NAMALWA (cell line): ENCODE measurements around the gene PEPD.
"Not testable (repeated sequence)": the region's sequence is repeated elsewhere in the genome, so short reads cannot be mapped to it uniquely, and the experiment has no call there.

ENCODE experiments used
- DNase-seq: peaks from one replicate; pipeline ENCODE4 v3.0.0-alpha.2; 2015; ENCODE audit warnings: low spot score

Gene PEPD

DNA sequence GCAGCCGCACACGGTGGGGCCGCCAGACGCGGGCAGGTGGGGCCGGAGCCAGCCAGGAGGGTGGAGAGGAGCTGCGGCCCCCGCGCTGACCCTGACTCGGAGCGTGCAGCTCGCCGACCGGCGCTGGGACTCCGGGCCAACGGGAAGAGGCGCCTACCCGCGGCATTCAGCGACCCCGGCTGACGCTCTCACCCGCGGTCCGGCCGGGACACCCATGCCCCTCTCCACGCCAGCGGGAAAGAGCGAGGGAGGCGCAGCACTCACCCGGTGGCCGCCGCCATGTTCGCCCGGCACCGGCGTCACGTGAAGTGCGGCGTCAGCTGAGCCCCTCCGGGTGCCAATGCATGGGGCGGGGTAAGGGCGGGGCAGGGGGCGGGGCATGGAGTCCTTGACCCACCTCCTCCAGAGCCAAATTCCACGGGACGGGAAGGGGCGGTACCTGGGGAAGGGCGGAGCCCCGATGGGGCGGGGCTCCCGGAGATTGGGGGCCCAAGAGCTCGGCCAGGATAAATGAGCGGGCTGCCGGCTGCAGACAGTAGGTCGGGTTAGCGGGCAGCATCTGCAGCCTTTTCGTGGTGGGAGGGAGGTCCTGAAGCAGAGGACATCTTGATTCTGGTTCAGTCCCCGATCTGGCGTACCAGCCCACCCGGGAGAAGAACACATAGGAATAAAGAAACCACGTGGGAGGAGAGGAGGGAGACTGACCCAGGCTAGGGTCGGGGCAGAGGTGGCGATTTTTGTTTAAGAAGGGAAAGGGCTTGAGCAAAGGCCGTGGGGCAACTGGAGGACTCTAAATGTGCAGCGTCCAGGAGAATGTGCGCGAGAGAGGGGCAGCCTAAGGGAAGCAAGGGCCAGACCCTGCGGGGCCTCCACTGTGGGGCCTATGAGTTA lies at the start of gene PEPD:
Gene PEPD, minus strand, starts transcription at position 312 of the 891 bp plus-strand sequence. Its CDS starts 31 bp downstream, at position 281.
- peak; percentile 93 for DNase-seq

- no peak for DNase-seq
These were observed 48.2 kb upstream of the PEPD start for GRCh38 chr19:33569821-33570220.

- no peak for DNase-seq
These were observed 47.1 kb upstream of the PEPD start for GRCh38 chr19:33568706-33569105.

- DNase-seq: no peak
These were observed 43.3 kb upstream of the PEPD start for GRCh38 chr19:33564836-33565338.

DNA sequence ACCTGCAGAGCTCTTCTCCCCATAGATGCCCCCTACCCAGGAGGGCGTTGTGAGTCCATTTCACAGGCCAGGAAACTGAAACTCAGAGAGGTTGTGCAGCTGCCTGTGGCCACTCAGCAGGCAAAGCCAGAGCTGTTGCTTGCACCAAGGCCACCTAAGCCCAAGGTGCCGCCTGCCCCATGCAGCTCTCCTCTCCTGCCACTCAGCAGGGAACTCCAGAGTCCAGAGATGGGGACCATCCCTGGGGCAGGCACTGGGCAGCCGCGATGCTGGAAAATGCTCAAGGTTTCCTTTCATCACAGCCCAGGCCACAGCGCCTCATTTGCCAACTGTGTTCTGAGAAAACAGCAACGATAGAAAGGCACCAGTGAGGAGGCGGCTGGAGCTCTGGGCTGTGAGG lies 41.0 kb upstream of the PEPD start:
- DNase-seq: no peak

DNA sequence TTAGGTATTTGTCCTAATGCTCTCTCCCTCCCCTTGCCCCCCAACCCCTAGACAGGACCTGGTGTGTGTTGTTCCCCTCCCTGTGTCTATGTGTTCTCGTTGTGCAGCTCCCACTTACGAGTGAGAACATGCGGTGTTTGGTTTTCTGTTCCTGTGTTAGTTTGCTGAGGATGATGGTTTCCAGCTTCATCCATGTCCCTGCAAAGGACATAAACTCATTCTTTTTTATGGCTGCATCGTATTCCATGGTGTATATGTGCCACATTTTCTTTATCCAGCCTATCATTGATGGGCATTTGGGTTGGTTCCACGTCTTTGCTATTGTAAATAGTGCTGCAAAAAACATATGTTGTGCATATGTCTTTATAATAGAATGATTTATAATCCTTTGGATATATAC lies 40.1 kb upstream of the PEPD start:
- DNase-seq: not testable (repeated sequence)

GRCh38 chr19:33561261-33561660 lies 39.7 kb upstream of the PEPD start:
- no peak for DNase-seq

GRCh38 chr19:33559996-33560395 lies 38.4 kb upstream of the PEPD start:
- no peak for DNase-seq

DNA sequence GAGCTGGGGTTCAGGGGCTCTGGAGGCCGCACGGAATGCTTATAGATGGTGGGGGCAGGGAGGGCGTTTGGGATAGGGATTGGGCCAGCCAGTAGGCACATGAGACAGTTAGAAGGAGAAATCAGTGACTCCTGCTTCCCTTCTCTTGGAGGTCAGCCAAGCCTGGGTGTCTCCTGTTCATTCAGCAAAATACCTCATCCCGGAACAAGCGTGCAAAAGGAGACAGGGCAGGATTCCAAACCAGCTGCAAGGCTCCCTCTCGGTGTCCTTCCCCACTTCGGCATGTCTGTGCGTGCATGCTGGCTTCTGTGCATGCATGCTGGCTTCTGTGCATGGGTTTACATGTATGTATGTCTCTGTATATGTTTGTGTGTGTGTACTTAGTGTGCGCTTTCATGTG lies 37.3 kb upstream of the PEPD start:
- DNase-seq: no peak

DNA sequence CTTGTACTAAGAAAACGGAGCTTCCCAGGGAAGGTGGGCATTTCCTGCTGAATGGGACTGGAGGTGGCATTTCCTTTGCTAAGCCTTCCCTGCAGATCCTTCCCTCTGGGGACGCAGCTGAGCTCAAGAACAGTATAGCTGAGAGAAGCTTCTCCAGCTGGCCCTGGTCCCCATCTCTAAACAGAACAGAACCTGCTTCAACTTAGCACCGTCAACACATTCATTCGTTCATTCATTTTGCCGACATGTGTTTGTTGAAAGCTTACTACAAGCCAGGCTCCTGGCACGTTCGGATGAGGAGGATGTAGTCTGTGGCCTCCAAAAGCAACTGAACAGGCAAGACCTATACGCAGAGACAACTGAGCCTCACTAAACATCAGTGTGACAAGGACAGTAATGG lies 36.6 kb upstream of the PEPD start:
- DNase-seq: no peak

- DNase-seq: no peak
These were observed 36.1 kb upstream of the PEPD start for GRCh38 chr19:33557720-33558119.

DNA sequence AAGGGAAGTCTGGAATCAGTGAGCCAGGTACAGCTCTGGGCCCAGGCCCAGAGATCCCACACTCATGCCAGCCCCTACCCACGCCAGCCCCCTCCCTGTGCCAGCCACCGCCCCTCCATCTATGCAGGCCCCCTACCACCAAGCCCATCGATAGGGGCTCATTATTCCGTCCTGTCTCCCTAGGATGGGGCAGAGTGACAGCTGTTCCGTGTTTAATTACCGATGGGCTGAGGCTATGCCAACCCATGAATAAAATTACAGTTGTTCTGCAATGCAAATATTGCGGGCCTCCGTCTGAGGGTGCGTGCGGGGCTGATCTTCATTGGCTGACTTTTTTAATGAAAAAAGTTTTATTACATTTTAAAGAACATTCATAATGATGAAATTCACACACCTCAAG lies 35.6 kb upstream of the PEPD start:
- no peak for DNase-seq

- DNase-seq: no peak
These were observed 34.7 kb upstream of the PEPD start for GRCh38 chr19:33556261-33556660.

DNA sequence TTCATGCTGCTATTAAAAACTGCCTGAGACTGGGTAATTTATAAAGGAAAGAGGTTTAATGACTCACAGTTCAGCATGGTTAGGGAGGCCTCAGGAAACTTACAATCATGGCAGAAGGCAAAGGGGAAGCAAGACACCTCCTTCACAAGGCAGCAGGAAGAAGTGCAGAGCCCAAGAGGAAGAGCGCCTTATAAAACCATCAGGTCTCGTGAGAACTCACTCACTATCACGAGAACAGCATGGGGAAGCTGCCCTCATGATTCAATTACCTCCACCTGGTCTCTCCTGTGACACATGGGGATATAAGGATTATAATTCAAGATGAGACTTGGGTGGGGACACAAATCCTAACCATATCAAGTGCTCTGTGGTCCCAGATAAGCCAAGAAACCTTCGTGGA lies 34.1 kb upstream of the PEPD start:
- DNase-seq: peak; percentile 33

GRCh38 chr19:33554821-33555220 lies 33.2 kb upstream of the PEPD start:
- no peak for DNase-seq

DNA sequence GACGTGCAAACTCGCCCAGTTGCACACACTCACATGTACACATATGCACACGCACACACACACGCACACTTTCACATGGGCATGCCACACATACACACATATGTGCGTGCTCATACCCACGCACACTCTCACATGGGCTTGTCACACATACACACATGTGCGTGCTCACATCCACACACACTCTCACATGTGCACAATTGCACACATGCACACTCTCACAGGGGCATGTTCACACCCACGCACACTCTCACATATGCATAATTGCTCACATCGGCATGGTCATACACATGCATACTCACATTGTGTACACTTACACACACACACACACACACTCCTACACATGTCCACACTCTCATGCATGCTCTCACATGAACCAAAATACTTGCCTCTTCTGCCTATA lies 32.8 kb upstream of the PEPD start:
- no peak for DNase-seq

- no peak for DNase-seq
These were observed 32.1 kb upstream of the PEPD start for GRCh38 chr19:33553530-33554310.

DNA sequence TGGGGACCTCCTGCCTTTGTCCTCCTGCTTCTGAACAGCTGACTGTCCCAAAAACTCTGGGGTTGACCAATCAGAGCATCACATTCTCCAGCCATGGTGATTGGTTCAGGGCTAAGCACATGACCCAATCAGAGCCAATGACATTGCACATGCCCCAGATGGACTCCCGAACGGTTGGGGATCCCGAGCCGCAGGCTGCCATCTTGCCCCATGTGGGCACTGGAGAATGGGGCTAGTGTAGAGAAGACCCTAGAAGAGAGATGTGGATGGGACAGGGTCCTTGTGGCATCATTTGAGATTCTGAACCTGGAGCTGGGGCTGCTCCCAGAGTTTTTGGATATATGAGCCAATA lies 31.3 kb upstream of the PEPD start:
- no peak for DNase-seq

DNA sequence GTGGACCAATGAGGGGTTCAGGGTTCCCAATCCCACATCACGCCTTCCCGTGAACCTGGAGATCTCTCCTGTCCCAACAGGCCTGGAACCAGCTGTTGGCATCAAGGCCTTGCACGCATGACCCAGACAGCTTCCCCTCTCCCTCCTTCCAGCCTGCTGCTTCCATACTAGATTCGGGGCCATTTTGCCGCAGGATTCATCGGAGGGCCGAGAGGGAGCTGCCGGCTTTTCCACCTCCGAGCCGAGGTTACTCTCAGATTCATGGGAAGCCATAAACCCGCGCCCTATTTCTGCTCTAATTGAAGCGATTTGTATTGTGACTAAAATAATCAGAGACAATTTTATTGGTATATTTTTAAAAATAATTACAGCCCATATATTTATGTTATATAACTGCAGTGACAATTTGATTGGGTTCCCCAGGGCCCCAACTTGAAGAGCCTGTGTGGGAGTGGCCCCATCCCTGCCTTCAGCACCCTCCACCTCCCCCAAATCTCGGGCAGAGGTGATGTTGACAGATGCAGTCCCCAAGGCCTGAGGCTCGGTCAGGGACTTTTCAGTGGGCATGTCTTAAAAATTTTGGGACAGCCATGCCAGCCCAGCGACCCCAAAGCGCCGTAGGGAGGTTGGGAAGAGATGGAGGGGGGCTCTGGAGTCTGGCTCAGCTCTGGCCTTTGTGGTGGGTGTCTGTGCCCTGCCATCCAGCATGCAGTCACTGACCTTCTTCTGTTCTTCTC lies 30.8 kb upstream of the PEPD start:
- DNase-seq: no peak

GRCh38 chr19:33551676-33552075 lies 30.1 kb upstream of the PEPD start:
- DNase-seq: no peak

DNA sequence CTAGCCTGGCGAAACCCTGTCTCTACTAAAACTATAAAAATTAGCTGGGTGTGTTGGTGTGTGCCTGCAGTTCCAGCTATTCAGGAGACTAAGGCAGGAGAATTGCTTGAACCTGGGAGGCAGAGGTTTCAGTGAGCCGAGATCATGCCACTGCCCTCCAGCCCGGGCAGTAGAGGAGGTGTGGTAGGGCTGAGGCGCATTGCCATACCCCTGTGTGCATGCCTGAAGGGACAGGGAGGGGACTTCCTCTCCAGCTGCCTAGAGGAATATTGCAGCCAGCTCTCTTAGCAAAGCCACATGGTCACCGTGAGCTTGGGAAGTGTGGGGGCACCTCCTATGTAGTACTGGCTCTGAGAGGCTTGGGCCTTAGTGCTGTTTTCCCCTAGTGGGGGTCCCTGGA lies 29.2 kb upstream of the PEPD start:
- no peak for DNase-seq

GRCh38 chr19:33547676-33548075 lies 26.1 kb upstream of the PEPD start:
- no peak for DNase-seq

- DNase-seq: no peak
These were observed 25.1 kb upstream of the PEPD start for GRCh38 chr19:33546656-33547055.
